Measurements from ENCODE around the gene CHPF. TPM values are rescaled to one million over a fixed set of nuclear protein-coding genes. Genes with fewer than 3 reads are reported as not detected.

The CHPF gene
- total RNA-seq, 2 donors from 2014 or later = 42.9 to 51.1 TPM

GRCh38 chr2:219570194-219570923 is 26.8 kb upstream of the CHPF start:
- DNase-seq (ENCODE audit: low spot score) = no peak
- intact Hi-C loops (cut with DNase I) = no loop called here

- intact Hi-C loops (cut with DNase I) = no loop called here
- DNase-seq (ENCODE audit: low spot score) = no peak
These were observed 26.0 kb upstream of the CHPF start for GRCh38 chr2:219569635-219570034.

- no peak for DNase-seq (ENCODE audit: low spot score)
- intact Hi-C loops (cut with DNase I) = no loop called here
These were observed 25.4 kb upstream of the CHPF start for GRCh38 chr2:219569041-219569440.

- DNase-seq (ENCODE audit: low spot score) = no peak
- intact Hi-C loops (cut with DNase I) = no loop called here
These were observed 24.3 kb upstream of the CHPF start for GRCh38 chr2:219567791-219568361.

- no peak for DNase-seq (ENCODE audit: low spot score)
These were observed 23.5 kb upstream of the CHPF start for GRCh38 chr2:219567131-219567530.

GRCh38 chr2:219566640-219567039 is 23.0 kb upstream of the CHPF start:
- intact Hi-C loops (cut with DNase I) = no loop called here
- no peak for DNase-seq (ENCODE audit: low spot score)

More at GRCh38 chr2:219567131-219567530, 23.5 kb upstream of the CHPF start:
- intact Hi-C loops (cut with DNase I) = no loop called here

- intact Hi-C loops (cut with DNase I) = no loop called here
- no peak for DNase-seq (ENCODE audit: low spot score)
These were observed 21.8 kb upstream of the CHPF start for GRCh38 chr2:219565130-219566080.

GRCh38 chr2:219563271-219563928 is 19.8 kb upstream of the CHPF start:
- intact Hi-C loops (cut with DNase I) = no loop called here

GRCh38 chr2:219562049-219563020 is 18.7 kb upstream of the CHPF start:
- no peak for DNase-seq (ENCODE audit: low spot score)

More at GRCh38 chr2:219563271-219563928, 19.8 kb upstream of the CHPF start:
- DNase-seq (ENCODE audit: low spot score) = no peak

GRCh38 chr2:219561179-219562048 is 17.8 kb upstream of the CHPF start:
- intact Hi-C loops (cut with DNase I) = no loop called here
- no peak for DNase-seq (ENCODE audit: low spot score)

More at GRCh38 chr2:219562049-219563020, 18.7 kb upstream of the CHPF start:
- intact Hi-C loops (cut with DNase I) = no loop called here

- intact Hi-C loops (cut with DNase I) = no loop called here
- no peak for DNase-seq (ENCODE audit: low spot score)
These were observed 17.2 kb upstream of the CHPF start for GRCh38 chr2:219560893-219561178.

- intact Hi-C loops (cut with DNase I) = no loop called here
- DNase-seq (ENCODE audit: low spot score) = no peak
These were observed 16.7 kb upstream of the CHPF start for GRCh38 chr2:219560037-219560892.

- intact Hi-C loops (cut with DNase I) = no loop called here
- DNase-seq (ENCODE audit: low spot score) = no peak
These were observed 15.7 kb upstream of the CHPF start for GRCh38 chr2:219559156-219559915.

- intact Hi-C loops (cut with DNase I) = no loop called here
- no peak for DNase-seq (ENCODE audit: low spot score)
These were observed 14.5 kb upstream of the CHPF start for GRCh38 chr2:219557791-219558785.

- DNase-seq (ENCODE audit: low spot score) = no peak
- intact Hi-C loops (cut with DNase I) = no loop called here
These were observed 13.7 kb upstream of the CHPF start for GRCh38 chr2:219557320-219557719.
